HepG2 (cell line): ENCODE data around the gene GSTCD. TPM values are rescaled to one million over a fixed set of nuclear protein-coding genes. Genes with fewer than 3 reads are reported as not detected.

Source experiments
- DNMT1 ChIP-seq: sonication (generic); formaldehyde crosslinking; IDR thresholded peaks from 2 replicates; pipeline ENCODE4 v1.5.1; 2020; ENCODE audit warnings: mild to moderate bottlenecking, missing genetic modification reagents
- KDM4B ChIP-seq: sonication (generic); formaldehyde crosslinking; IDR thresholded peaks from 2 replicates; pipeline ENCODE4 v1.4.0; 2020; ENCODE audit warnings: missing genetic modification reagents
- NR2F6 ChIP-seq, 2 experiments: IDR thresholded peaks; 2 replicates each; pipeline ENCODE4 v1.6.1; 2016; ENCODE audit warnings: antibody characterized with exemption in 1 of 2, mild to moderate bottlenecking in 1 of 2
- U2AF2 ChIP-seq: fragments of 200-400 bp; formaldehyde crosslinking; IDR thresholded peaks from 2 replicates; pipeline ENCODE4 v1.6.1; 2017; ENCODE audit warnings: low read depth, mild to moderate bottlenecking, low read length
- ZKSCAN1 ChIP-seq: fragments of 150-350 bp; IDR thresholded peaks from 2 replicates; pipeline ENCODE4 v1.6.1; 2014; ENCODE audit warnings: low read length
- ZNF839 ChIP-seq: sonication (generic); formaldehyde crosslinking; IDR thresholded peaks from 2 replicates; pipeline ENCODE4 v1.4.0; 2020; ENCODE audit warnings: missing genetic modification reagents, mild to moderate bottlenecking, borderline replicate concordance
- polyA plus RNA-seq, 8 experiments: library from polyadenylated mRNA; depleted of rRNA in 3 of 8; stranded (reverse) in 7 of 8; unstranded in 1 of 8; fragments of >200 nt; fragmentation: Illumina TruSeq in 4 of 8; extraction: Trizol in 4 of 8; gene quantifications; 2 replicates each; pipeline versions ENCODE4 v1.2.1 to v1.2.3, GENCODE V29; 2011 to 2016; ENCODE audit warnings: low read depth in 4 of 8, missing spikeins in 1 of 8, mixed read lengths in 1 of 8; ENCODE audit not compliant: insufficient read depth in 1 of 8
- total RNA-seq, 5 experiments: library from RNA; depleted of rRNA; stranded (reverse); fragments of >200 nt; fragmentation: Illumina TruSeq; extraction: Trizol; gene quantifications; 2 replicates each; pipeline ENCODE4 v1.2.3, GENCODE V29; 2016; ENCODE audit warnings: low read depth in 1 of 5
- TF ChIP-seq, protein P1 (sequence below): sonication (generic); formaldehyde crosslinking; IDR thresholded peaks from 2 replicates; pipeline ENCODE4 v1.5.1; 2020; ENCODE audit warnings: missing genetic modification reagents, mild to moderate bottlenecking, borderline replicate concordance
- TF ChIP-seq, protein P2 (sequence below): sonication (generic); formaldehyde crosslinking; IDR thresholded peaks from 2 replicates; pipeline ENCODE4 v1.4.0; 2020; ENCODE audit warnings: missing genetic modification reagents, borderline replicate concordance
- TF ChIP-seq, protein P3 (sequence below): sonication (generic); formaldehyde crosslinking; IDR thresholded peaks from 2 replicates; pipeline ENCODE4 v1.4.0; 2020; ENCODE audit warnings: missing genetic modification reagents
- TF ChIP-seq, protein P4 (sequence below): sonication (generic); formaldehyde crosslinking; IDR thresholded peaks from 2 replicates; pipeline ENCODE4 v1.5.0; 2020; ENCODE audit warnings: mild to moderate bottlenecking, missing genetic modification reagents
- TF ChIP-seq, protein P5 (sequence below): sonication (generic); formaldehyde crosslinking; IDR thresholded peaks from 2 replicates; pipeline ENCODE4 v1.4.0; 2020; ENCODE audit warnings: mild to moderate bottlenecking, missing genetic modification reagents

Gene GSTCD
- total and polyA plus RNA-seq, 2 of the 13 experiments (the other 11 are each of a cell fraction or from before 2014, with no cell fraction given): 7.9 to 30.8 TPM

DNA sequence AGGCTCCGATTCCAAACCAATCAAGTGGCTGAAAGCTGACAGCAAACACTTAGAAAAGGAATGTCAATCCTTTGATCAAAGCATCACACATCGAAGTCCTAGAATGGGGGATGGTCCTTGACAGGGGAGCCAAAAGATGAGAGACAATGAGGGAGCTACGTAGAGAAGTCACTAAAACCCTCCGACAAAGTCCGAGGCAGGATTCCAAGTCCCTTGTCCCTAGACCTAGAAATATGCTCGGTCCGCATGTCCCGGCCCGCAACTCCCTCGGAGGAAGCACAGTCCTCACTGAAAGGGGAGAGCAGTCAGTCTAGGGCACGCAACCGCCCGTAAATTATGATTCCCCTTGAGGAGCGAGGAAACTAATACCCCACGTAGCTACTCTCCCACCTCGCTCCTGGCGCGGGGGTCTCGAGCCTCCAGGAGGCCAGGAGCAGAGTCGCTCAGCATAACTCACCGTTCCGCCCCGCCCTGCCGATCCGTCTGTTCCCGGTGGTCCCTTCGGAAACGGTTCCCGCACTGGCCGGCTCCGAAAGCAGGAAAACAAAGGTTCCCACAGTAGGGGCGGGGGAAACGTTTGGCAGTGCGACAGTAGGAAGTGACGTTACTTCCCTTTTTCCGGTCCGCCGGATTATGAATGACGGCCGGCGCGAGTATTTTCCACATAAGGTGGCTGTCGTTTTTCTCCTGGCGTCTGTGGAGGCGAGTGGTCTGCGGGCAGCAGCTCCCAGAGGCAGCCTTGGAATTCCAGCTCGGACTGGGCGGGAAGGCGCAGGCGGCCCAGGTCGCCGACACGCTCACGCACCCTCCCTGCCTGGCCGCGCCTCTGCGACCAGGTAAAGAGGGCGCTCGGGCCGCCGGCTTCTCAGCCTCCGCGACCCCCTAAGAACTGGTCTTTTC is at the start of gene GSTCD, which contains the start of gene INTS12 (continued):
- TF ChIP-seq, protein P1, sequence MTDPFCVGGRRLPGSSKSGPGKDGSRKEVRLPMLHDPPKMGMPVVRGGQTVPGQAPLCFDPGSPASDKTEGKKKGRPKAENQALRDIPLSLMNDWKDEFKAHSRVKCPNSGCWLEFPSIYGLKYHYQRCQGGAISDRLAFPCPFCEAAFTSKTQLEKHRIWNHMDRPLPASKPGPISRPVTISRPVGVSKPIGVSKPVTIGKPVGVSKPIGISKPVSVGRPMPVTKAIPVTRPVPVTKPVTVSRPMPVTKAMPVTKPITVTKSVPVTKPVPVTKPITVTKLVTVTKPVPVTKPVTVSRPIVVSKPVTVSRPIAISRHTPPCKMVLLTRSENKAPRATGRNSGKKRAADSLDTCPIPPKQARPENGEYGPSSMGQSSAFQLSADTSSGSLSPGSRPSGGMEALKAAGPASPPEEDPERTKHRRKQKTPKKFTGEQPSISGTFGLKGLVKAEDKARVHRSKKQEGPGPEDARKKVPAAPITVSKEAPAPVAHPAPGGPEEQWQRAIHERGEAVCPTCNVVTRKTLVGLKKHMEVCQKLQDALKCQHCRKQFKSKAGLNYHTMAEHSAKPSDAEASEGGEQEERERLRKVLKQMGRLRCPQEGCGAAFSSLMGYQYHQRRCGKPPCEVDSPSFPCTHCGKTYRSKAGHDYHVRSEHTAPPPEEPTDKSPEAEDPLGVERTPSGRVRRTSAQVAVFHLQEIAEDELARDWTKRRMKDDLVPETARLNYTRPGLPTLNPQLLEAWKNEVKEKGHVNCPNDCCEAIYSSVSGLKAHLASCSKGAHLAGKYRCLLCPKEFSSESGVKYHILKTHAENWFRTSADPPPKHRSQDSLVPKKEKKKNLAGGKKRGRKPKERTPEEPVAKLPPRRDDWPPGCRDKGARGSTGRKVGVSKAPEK (CRISPR knock-in tag): peak; percentile 14; the same call in 1 of the 2 replicates
- TF ChIP-seq ZNF839 (CRISPR knock-in tag): peak; percentile 79
- TF ChIP-seq, protein P2, sequence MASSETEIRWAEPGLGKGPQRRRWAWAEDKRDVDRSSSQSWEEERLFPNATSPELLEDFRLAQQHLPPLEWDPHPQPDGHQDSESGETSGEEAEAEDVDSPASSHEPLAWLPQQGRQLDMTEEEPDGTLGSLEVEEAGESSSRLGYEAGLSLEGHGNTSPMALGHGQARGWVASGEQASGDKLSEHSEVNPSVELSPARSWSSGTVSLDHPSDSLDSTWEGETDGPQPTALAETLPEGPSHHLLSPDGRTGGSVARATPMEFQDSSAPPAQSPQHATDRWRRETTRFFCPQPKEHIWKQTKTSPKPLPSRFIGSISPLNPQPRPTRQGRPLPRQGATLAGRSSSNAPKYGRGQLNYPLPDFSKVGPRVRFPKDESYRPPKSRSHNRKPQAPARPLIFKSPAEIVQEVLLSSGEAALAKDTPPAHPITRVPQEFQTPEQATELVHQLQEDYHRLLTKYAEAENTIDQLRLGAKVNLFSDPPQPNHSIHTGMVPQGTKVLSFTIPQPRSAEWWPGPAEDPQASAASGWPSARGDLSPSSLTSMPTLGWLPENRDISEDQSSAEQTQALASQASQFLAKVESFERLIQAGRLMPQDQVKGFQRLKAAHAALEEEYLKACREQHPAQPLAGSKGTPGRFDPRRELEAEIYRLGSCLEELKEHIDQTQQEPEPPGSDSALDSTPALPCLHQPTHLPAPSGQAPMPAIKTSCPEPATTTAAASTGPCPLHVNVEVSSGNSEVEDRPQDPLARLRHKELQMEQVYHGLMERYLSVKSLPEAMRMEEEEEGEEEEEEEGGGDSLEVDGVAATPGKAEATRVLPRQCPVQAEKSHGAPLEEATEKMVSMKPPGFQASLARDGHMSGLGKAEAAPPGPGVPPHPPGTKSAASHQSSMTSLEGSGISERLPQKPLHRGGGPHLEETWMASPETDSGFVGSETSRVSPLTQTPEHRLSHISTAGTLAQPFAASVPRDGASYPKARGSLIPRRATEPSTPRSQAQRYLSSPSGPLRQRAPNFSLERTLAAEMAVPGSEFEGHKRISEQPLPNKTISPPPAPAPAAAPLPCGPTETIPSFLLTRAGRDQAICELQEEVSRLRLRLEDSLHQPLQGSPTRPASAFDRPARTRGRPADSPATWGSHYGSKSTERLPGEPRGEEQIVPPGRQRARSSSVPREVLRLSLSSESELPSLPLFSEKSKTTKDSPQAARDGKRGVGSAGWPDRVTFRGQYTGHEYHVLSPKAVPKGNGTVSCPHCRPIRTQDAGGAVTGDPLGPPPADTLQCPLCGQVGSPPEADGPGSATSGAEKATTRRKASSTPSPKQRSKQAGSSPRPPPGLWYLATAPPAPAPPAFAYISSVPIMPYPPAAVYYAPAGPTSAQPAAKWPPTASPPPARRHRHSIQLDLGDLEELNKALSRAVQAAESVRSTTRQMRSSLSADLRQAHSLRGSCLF (CRISPR knock-in tag): no peak
- TF ChIP-seq NR2F6 (IDR thresholded peaks at IDR 0.05): peak; percentile 32
- peak; percentile 69; the same call in 1 of the 2 replicates for TF ChIP-seq NR2F6 (CRISPR knock-in tag; IDR thresholded peaks at IDR 0.05)
- TF ChIP-seq KDM4B: peak; percentile 95
- TF ChIP-seq, protein P3, sequence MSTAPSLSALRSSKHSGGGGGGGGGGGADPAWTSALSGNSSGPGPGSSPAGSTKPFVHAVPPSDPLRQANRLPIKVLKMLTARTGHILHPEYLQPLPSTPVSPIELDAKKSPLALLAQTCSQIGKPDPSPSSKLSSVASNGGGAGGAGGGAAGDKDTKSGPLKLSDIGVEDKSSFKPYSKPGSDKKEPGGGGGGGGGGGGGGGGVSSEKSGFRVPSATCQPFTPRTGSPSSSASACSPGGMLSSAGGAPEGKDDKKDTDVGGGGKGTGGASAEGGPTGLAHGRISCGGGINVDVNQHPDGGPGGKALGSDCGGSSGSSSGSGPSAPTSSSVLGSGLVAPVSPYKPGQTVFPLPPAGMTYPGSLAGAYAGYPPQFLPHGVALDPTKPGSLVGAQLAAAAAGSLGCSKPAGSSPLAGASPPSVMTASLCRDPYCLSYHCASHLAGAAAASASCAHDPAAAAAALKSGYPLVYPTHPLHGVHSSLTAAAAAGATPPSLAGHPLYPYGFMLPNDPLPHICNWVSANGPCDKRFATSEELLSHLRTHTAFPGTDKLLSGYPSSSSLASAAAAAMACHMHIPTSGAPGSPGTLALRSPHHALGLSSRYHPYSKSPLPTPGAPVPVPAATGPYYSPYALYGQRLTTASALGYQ (CRISPR knock-in tag): peak; percentile 76; the same call in 1 of the 2 replicates
- peak; percentile 99 for TF ChIP-seq DNMT1
- TF ChIP-seq, protein P4, sequence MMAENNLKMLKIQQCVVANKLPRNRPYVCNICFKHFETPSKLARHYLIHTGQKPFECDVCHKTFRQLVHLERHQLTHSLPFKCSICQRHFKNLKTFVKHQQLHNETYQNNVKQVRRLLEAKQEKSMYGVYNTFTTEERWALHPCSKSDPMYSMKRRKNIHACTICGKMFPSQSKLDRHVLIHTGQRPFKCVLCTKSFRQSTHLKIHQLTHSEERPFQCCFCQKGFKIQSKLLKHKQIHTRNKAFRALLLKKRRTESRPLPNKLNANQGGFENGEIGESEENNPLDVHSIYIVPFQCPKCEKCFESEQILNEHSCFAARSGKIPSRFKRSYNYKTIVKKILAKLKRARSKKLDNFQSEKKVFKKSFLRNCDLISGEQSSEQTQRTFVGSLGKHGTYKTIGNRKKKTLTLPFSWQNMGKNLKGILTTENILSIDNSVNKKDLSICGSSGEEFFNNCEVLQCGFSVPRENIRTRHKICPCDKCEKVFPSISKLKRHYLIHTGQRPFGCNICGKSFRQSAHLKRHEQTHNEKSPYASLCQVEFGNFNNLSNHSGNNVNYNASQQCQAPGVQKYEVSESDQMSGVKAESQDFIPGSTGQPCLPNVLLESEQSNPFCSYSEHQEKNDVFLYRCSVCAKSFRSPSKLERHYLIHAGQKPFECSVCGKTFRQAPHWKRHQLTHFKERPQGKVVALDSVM (CRISPR knock-in tag): peak; percentile 98
- TF ChIP-seq ZKSCAN1: peak; percentile 73
- no peak for TF ChIP-seq U2AF2
- TF ChIP-seq, protein P5, sequence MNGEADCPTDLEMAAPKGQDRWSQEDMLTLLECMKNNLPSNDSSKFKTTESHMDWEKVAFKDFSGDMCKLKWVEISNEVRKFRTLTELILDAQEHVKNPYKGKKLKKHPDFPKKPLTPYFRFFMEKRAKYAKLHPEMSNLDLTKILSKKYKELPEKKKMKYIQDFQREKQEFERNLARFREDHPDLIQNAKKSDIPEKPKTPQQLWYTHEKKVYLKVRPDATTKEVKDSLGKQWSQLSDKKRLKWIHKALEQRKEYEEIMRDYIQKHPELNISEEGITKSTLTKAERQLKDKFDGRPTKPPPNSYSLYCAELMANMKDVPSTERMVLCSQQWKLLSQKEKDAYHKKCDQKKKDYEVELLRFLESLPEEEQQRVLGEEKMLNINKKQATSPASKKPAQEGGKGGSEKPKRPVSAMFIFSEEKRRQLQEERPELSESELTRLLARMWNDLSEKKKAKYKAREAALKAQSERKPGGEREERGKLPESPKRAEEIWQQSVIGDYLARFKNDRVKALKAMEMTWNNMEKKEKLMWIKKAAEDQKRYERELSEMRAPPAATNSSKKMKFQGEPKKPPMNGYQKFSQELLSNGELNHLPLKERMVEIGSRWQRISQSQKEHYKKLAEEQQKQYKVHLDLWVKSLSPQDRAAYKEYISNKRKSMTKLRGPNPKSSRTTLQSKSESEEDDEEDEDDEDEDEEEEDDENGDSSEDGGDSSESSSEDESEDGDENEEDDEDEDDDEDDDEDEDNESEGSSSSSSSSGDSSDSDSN (CRISPR knock-in tag): peak; percentile 96
